H9 (cell line): ENCODE data around the gene DPEP2. TPM values are rescaled to one million over a fixed set of nuclear protein-coding genes. Genes with fewer than 3 reads are reported as not detected.

Experiments
- DNase-seq: peaks from one replicate; pipeline ENCODE4 v3.0.0-alpha.2; 2017
- H2AFZ ChIP-seq: one replicate; pipeline ENCODE4 v1.6.1; 2013; ENCODE audit warnings: mild to moderate bottlenecking, low read length, control low read depth, moderate library complexity
- H2AK5ac ChIP-seq: 2 replicates; pipeline ENCODE4 v1.6.1; 2013; ENCODE audit warnings: low read length, control low read depth, mixed read lengths; ENCODE audit not compliant: insufficient read length
- H2BK120ac ChIP-seq: one replicate; pipeline ENCODE4 v1.6.1; 2013; ENCODE audit warnings: low read depth, mild to moderate bottlenecking, low read length, control low read depth, inconsistent platforms; ENCODE audit not compliant: poor library complexity, severe bottlenecking
- H2BK12ac ChIP-seq: 2 replicates; pipeline ENCODE4 v1.6.1; 2013; ENCODE audit warnings: low read length, control low read depth, mixed read lengths, low read depth; ENCODE audit not compliant: insufficient read length
- H2BK15ac ChIP-seq: 2 replicates; pipeline ENCODE4 v1.6.1; 2013; ENCODE audit warnings: low read depth, low read length, control low read depth
- H2BK20ac ChIP-seq: one replicate; pipeline ENCODE4 v1.6.1; 2013; ENCODE audit warnings: low read depth, mild to moderate bottlenecking, low read length, control low read depth, inconsistent platforms; ENCODE audit not compliant: poor library complexity, severe bottlenecking
- H2BK5ac ChIP-seq: 2 replicates; pipeline ENCODE4 v1.6.1; 2013; ENCODE audit warnings: low read length, control low read depth, mixed read lengths; ENCODE audit not compliant: insufficient read length
- H3K14ac ChIP-seq: 2 replicates; pipeline ENCODE4 v1.6.1; 2013; ENCODE audit warnings: low read length, control low read depth; ENCODE audit not compliant: insufficient read depth
- H3K18ac ChIP-seq: 2 replicates; pipeline ENCODE4 v1.6.1; 2013; ENCODE audit warnings: low read depth, mild to moderate bottlenecking, mixed read lengths, low read length, control low read depth; ENCODE audit not compliant: insufficient read length
- H3K23ac ChIP-seq: 2 replicates; pipeline ENCODE4 v1.6.1; 2013; ENCODE audit warnings: low read length, control low read depth, mixed read lengths, low read depth; ENCODE audit not compliant: insufficient read length
- H3K23me2 ChIP-seq: 2 replicates; pipeline ENCODE4 v1.6.1; 2013; ENCODE audit warnings: low read depth, mild to moderate bottlenecking, mixed read lengths, low read length, control low read depth; ENCODE audit not compliant: insufficient read length, poor library complexity, severe bottlenecking
- H3K27ac ChIP-seq: 2 replicates; pipeline ENCODE4 v1.5.1; 2013; ENCODE audit warnings: low read length, control low read depth, mixed read lengths, low read depth; ENCODE audit not compliant: insufficient read length
- H3K27me3 ChIP-seq: 2 replicates; pipeline ENCODE4 v1.6.1; 2013; ENCODE audit warnings: low read length, control low read depth, inconsistent platforms; ENCODE audit not compliant: insufficient read depth
- H3K4ac ChIP-seq: 2 replicates; pipeline ENCODE4 v1.6.1; 2013; ENCODE audit warnings: low read depth, mild to moderate bottlenecking, control low read depth, inconsistent platforms, low read length, moderate library complexity
- H3K4me1 ChIP-seq: 2 replicates; pipeline ENCODE4 v1.6.1; 2013; ENCODE audit warnings: low read length, control low read depth, inconsistent platforms; ENCODE audit not compliant: insufficient read depth
- H3K4me2 ChIP-seq: 2 replicates; pipeline ENCODE4 v1.6.1; 2013; ENCODE audit warnings: low read length, control low read depth, mixed read lengths; ENCODE audit not compliant: insufficient read length, insufficient read depth
- H3K56ac ChIP-seq: 2 replicates; pipeline ENCODE4 v1.6.1; 2013; ENCODE audit warnings: low read depth, mild to moderate bottlenecking, mixed read lengths, low read length, control low read depth; ENCODE audit not compliant: insufficient read length
- H3K79me1 ChIP-seq: 2 replicates; pipeline ENCODE4 v1.6.1; 2013; ENCODE audit warnings: low read depth, mild to moderate bottlenecking, moderate library complexity, low read length, control low read depth, inconsistent platforms; ENCODE audit not compliant: insufficient read depth, poor library complexity, severe bottlenecking
- H3K79me2 ChIP-seq: 2 replicates; pipeline ENCODE4 v1.6.1; 2013; ENCODE audit warnings: low read length, control low read depth, inconsistent platforms; ENCODE audit not compliant: insufficient read depth
- H3K9ac ChIP-seq: 2 replicates; pipeline ENCODE4 v1.6.1; 2013; ENCODE audit warnings: low read length, control low read depth, mixed read lengths; ENCODE audit not compliant: insufficient read length; ENCODE audit errors: extremely low read depth
- H3K9me3 ChIP-seq: one replicate; pipeline ENCODE4 v1.6.1; 2013; ENCODE audit warnings: low read depth, low read length, inconsistent platforms; ENCODE audit not compliant: control insufficient read depth
- H3T11ph ChIP-seq: one replicate; pipeline ENCODE4 v1.6.1; 2013; ENCODE audit warnings: mild to moderate bottlenecking, low read length, control low read depth, inconsistent platforms
- H4K20me1 ChIP-seq: one replicate; pipeline ENCODE4 v1.6.1; 2013; ENCODE audit not compliant: control insufficient read depth, insufficient read length, insufficient read depth
- H4K5ac ChIP-seq: 2 replicates; pipeline ENCODE4 v1.6.1; 2013; ENCODE audit warnings: low read depth, mild to moderate bottlenecking, mixed read lengths, low read length, control low read depth; ENCODE audit not compliant: insufficient read length
- H4K8ac ChIP-seq: replicated peaks from 2 replicates; pipeline ENCODE4 v1.6.1; 2013; ENCODE audit warnings: low read length, control low read depth, mixed read lengths, low read depth; ENCODE audit not compliant: insufficient read length
- H4K91ac ChIP-seq: 2 replicates; pipeline ENCODE4 v1.6.1; 2013; ENCODE audit warnings: low read depth, mild to moderate bottlenecking, moderate library complexity, mixed read lengths, low read length, control low read depth; ENCODE audit not compliant: insufficient read length
- H3K27ac Mint-ChIP-seq, 3 experiments: 2 replicates in 2 of 3; 3 replicates in 1 of 3; pipeline ENCODE4 v1.8.0; 2020 to 2021; ENCODE audit warnings: mixed read lengths in 3 of 3, mild to moderate bottlenecking in 1 of 3, moderate library complexity in 1 of 3
- H3K27me3 Mint-ChIP-seq: 2 replicates; pipeline ENCODE4 v1.8.0; 2021; ENCODE audit warnings: low read depth, mild to moderate bottlenecking, moderate library complexity, mixed read lengths
- H3K36me3 Mint-ChIP-seq, 3 experiments: 2 replicates in 2 of 3; 3 replicates in 1 of 3; pipeline ENCODE4 v1.8.0; 2020 to 2021; ENCODE audit warnings: low read depth in 3 of 3, mixed read lengths in 3 of 3; ENCODE audit not compliant: insufficient read depth in 1 of 3
- H3K4me1 Mint-ChIP-seq, 2 experiments: 2 replicates each; pipeline ENCODE4 v1.8.0; 2020; ENCODE audit warnings: mixed read lengths in 2 of 2
- H3K4me3 Mint-ChIP-seq, 2 experiments: 2 replicates in 1 of 2; 3 replicates in 1 of 2; pipeline ENCODE4 v1.8.0; 2020 to 2021; ENCODE audit warnings: mild to moderate bottlenecking in 2 of 2, mixed read lengths in 2 of 2, moderate library complexity in 1 of 2
- H3K9me3 Mint-ChIP-seq, 2 experiments: 2 replicates in 1 of 2; 3 replicates in 1 of 2; pipeline ENCODE4 v1.8.0; 2020; ENCODE audit warnings: mild to moderate bottlenecking in 2 of 2, mixed read lengths in 2 of 2, moderate library complexity in 1 of 2
- CTCF ChIP-seq: fragments of 200-600 bp; sonication (generic); conservative IDR thresholded peaks from 3 replicates; pipeline ENCODE4 v1.8.0; 2021; ENCODE audit warnings: antibody characterized with exemption, mild to moderate bottlenecking
- WGBS: extraction: QIAGEN DNeasy Blood & Tissue Kit; methylation state at CpG from one replicate; pipeline ENCODE4 v1.1.7; 2013; ENCODE audit warnings: missing lambda C conversion rate, low lambda C conversion rate, mixed read lengths; ENCODE audit not compliant: insufficient read length; ENCODE audit errors: extremely low coverage; 5-methylcytosine and 5-hydroxymethylcytosine counted together
- total RNA-seq: library from RNA; stranded (reverse); gene quantifications from 2 replicates; pipeline ENCODE4 v1.2.1, GENCODE V29; 2021

Gene DPEP2
- total RNA-seq, 1 experiment from 2014 or later = not detected

- H3K36me3 Mint-ChIP-seq = peaks cover 17 to 68% (median 44%) of the 10 kb centered on the region in 3 experiments; a peak in 6 of 7 replicates
- Histone ChIP-seq H3K14ac (no peak overlapping the region), H3K27ac (no peak overlapping the region), H2AFZ (no peak overlapping the region), H3K27me3 (no peaks in the 10 kb centered on the region), H4K8ac (no peak overlapping the region), H3K9me3 (no peaks in the 10 kb centered on the region), H2AK5ac (no peak overlapping the region), H3K4me1 (no peaks in the 10 kb centered on the region), H4K20me1 (no peaks in the 10 kb centered on the region), H2BK120ac (no peak overlapping the region), H3T11ph (no peak overlapping the region), H3K23ac (no peak overlapping the region), H3K9ac (no peak overlapping the region), H3K23me2 (no peaks in the 10 kb centered on the region), H3K18ac (no peak overlapping the region), H3K4ac (no peak overlapping the region), H3K56ac (no peak overlapping the region), H4K5ac (no peak overlapping the region), H2BK5ac (no peak overlapping the region), H4K91ac (no peak overlapping the region), H3K79me2 (no peaks in the 10 kb centered on the region), H3K4me2 (no peak overlapping the region), H2BK12ac (no peak overlapping the region), H3K79me1 (no peaks in the 10 kb centered on the region), H2BK20ac (no peak overlapping the region), H2BK15ac (no peak overlapping the region)
- WGBS = no CpG with 5 or more reads among the region's 15 CpGs
- peak overlapping the region in 1 of 3 experiments; percentile 27; a peak in 1 of 7 replicates for H3K27ac Mint-ChIP-seq
- no peak for DNase-seq
- H3K4me1 Mint-ChIP-seq = peaks cover 0 to 10% of the 10 kb centered on the region in 2 experiments; a peak in 1 of 4 replicates
- H3K27me3 Mint-ChIP-seq = no peaks in the 10 kb centered on the region
- no peaks in the 10 kb centered on the region for H3K9me3 Mint-ChIP-seq
- H3K4me3 Mint-ChIP-seq = no peak overlapping the region; a peak in 1 of 5 replicates
- TF ChIP-seq CTCF = no peak
Observed at GRCh38 chr16:67948015-67948414, 51.3 kb downstream of the DPEP2 start.
